Cardiac muscle cell (in vitro differentiated cells and primary cell): ENCODE results near the gene DENND6B. TPM values are rescaled to one million over a fixed set of nuclear protein-coding genes. Genes with fewer than 3 reads are reported as not detected.
"Not testable (repeated sequence)": the region's sequence is repeated elsewhere in the genome, so short reads cannot be mapped to it uniquely, and the experiment has no call there.

Experiments
- DNase-seq, 2 donors: peaks; one replicate each; pipeline versions ENCODE4 v3.0.0 to v3.0.0-alpha.2; 2010 to 2017; ENCODE audit warnings: low read depth in 1 of 2, low spot score in 1 of 2
- H3K27ac ChIP-seq: fragments of 200-600 bp; sonication (generic); 2 replicates; pipeline ENCODE4 v1.5.1; 2016
- H3K27me3 ChIP-seq: fragments of 200-600 bp; sonication (generic); 2 replicates; pipeline ENCODE4 v1.6.0; 2016; ENCODE audit warnings: control low read depth
- H3K36me3 ChIP-seq: fragments of 200-600 bp; sonication (generic); 2 replicates; pipeline ENCODE4 v1.5.1; 2016; ENCODE audit warnings: control low read depth
- H3K4me1 ChIP-seq: fragments of 200-600 bp; sonication (generic); 2 replicates; pipeline ENCODE4 v1.8.1; 2017; ENCODE audit warnings: low read depth, mild to moderate bottlenecking, mixed run types
- H3K4me3 ChIP-seq: fragments of 200-600 bp; sonication (generic); 2 replicates; pipeline ENCODE4 v1.5.1; 2016; ENCODE audit warnings: mild to moderate bottlenecking
- H3K9me3 ChIP-seq: fragments of 200-600 bp; sonication (generic); 2 replicates; pipeline ENCODE4 v1.5.1; 2017; ENCODE audit warnings: low read depth, mild to moderate bottlenecking, control low read depth
- polyA plus RNA-seq: library from polyadenylated mRNA; unstranded; fragments of >200 nt; fragmentation: Nextera tagmentation; extraction: Ambion mirVana; gene quantifications from 2 replicates; pipeline ENCODE4 v1.2.1, GENCODE V29; 2016
- total RNA-seq: library from RNA; depleted of rRNA; stranded (reverse); fragments of >200 nt; gene quantifications from 2 replicates; pipeline ENCODE4 v1.2.3, GENCODE V29; 2016
- TF ChIP-seq, protein P1 (sequence below): IDR thresholded peaks from 2 replicates; pipeline ENCODE4 v1.5.1; 2012; ENCODE audit warnings: low read depth, mild to moderate bottlenecking, low read length

DENND6B gene
- total and polyA plus RNA-seq, 2 experiments from 2014 or later = 7.0 to 13.3 TPM

DNA sequence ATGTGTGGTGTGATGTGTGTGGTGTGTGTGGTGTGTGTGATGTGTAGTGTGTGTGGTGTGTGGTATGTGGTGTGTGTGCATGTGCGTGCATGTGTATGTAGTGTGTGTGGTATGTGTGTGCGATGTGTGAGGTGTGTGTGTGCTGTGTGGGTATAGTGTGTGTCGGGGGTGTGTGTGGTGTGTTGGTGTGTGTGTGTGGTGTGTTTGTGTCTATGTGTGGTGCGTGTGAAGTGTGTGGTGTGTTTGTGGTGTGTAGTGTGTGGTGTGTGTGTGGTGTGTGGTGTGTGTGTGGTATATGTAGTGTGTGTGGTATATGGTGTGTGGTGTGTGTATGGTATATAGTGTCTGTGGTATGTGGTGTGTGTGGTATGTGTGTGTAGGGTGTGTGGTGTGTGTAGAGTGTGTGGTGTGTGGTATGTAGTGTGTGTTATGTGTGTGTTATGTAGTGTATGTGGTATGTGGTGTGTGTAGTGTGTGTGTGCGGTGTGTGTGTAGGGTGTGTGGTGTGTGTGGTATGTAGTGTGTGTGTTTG is 11.3 kb upstream of the DENND6B start:
- Histone ChIP-seq H3K36me3 (no peaks in the 10 kb centered on the region), H3K27ac (no peak overlapping the region), H3K27me3 (no peaks in the 10 kb centered on the region), H3K4me1 (no peaks in the 10 kb centered on the region), H3K9me3 (no peaks in the 10 kb centered on the region), H3K4me3 (no peak overlapping the region)
- DNase-seq = no peak
- TF ChIP-seq, protein P1, sequence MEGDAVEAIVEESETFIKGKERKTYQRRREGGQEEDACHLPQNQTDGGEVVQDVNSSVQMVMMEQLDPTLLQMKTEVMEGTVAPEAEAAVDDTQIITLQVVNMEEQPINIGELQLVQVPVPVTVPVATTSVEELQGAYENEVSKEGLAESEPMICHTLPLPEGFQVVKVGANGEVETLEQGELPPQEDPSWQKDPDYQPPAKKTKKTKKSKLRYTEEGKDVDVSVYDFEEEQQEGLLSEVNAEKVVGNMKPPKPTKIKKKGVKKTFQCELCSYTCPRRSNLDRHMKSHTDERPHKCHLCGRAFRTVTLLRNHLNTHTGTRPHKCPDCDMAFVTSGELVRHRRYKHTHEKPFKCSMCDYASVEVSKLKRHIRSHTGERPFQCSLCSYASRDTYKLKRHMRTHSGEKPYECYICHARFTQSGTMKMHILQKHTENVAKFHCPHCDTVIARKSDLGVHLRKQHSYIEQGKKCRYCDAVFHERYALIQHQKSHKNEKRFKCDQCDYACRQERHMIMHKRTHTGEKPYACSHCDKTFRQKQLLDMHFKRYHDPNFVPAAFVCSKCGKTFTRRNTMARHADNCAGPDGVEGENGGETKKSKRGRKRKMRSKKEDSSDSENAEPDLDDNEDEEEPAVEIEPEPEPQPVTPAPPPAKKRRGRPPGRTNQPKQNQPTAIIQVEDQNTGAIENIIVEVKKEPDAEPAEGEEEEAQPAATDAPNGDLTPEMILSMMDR = no peak

DNA sequence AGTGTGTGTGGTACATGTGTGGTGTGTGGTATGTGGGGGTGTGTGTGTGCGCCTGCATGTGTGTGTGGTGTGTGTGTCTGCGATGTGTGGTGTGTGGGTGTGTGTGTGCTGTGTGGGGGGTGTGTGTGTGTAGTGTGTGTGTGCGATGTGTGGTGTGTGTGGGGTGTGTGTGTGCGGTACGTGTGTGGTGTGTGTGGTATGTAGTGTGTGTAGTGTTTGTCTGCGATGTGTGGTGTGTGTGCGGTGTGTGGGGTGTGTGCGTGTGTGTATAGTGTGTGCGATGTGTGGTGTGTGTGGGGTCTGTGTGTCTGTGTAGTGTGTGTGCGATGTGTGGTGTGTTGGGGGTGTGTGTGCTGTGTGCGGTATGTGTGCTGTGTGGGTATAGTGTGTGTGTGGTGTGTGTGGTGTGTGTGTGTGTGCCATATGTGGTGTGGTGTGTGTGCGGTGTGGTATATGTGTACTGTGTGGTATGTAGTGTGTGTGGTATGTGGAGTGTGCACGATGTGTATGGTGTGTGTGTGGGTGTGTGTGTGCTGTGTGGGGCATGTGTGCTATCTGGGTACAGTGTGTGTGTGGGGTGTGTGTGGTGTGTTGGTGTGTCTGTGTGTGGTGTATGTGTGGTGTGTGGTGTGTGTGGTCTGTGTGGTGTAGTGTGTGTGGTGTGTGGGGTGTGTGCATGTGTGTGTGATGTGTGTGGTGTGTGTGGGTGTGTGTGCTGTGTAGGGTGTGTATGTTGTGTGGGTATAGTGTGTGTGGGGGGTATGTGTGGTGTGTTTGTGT is 10.6 kb upstream of the DENND6B start:
- Histone ChIP-seq H3K27ac (no peak overlapping the region), H3K27me3 (no peaks in the 10 kb centered on the region), H3K9me3 (no peaks in the 10 kb centered on the region), H3K4me3 (no peak overlapping the region), H3K36me3 (no peaks in the 10 kb centered on the region), H3K4me1 (no peaks in the 10 kb centered on the region)
- DNase-seq = no peak
- TF ChIP-seq, protein P1 = no peak

DNA sequence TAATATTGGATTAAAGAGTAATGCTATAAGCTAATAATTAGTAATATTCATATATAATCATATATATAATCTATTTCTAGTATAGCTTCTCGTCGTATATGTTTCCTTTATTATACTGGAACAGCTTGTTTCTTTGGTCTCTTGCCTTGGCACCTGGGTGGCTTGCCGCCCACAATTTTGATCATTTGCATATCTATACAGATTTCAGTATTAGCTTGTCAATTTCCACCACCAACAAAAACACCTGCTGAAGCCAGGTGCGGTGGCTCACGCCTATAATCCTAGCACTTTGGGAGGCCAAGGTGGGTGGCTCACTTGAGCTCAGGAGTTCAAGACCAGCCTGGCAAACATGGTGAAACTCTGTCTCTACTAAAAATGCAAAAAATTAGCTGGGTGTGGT is 7.6 kb upstream of the DENND6B start:
- not testable (repeated sequence) for H3K27ac ChIP-seq, H3K36me3 ChIP-seq

DNA sequence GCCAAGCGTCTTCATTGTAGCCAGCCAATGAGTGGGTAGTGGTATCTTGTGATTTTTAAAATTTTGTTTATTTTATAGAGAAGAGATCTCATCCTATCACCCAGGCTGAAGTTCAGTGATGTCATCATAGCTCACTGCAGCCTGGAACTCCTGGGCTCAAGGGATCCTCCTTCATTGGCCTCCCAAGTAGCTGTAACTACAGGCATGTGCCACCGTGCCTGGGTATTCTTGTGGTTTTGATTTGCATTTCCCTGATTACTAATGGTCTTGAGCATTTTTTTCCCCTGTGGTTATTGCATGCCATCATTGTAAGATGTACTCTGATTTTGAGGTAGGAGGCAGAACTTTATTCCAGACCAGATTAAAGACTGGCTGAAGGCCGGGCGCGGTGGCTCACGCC is 2.4 kb upstream of the DENND6B start:
- TF ChIP-seq, protein P1 = no peak
- Histone ChIP-seq H3K9me3 (no peaks in the 10 kb centered on the region), H3K4me1 (peaks cover 4% of the 10 kb centered on the region), H3K4me3 (no peak overlapping the region), H3K27ac (no peak overlapping the region), H3K36me3 (no peaks in the 10 kb centered on the region), H3K27me3 (peaks cover 5% of the 10 kb centered on the region)
- peak in 1 of 2 donors; percentile 24 for DNase-seq

More for the DNA sequence above, 7.6 kb upstream of the DENND6B start:
- not testable (repeated sequence) for H3K4me3 ChIP-seq, H3K4me1 ChIP-seq, DNase-seq, H3K27me3 ChIP-seq, H3K9me3 ChIP-seq

DNA sequence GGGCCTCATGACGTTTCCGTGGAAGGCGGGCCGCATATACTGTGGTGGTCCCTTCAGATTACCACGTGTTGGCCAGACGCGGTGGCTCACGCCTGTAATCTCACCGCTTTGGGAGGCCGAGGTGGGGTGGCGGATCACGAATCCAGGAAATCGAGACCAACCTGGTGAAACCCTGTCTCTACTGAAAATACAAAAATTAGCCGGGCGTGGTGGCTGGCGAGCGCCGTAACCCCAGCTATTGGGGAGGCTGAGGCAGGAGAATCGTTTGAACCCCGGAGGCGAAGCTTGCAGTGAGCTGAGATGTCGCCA is 853 bp upstream of the DENND6B start:
- DNase-seq = no peak

More for the DNA sequence above, 853 bp upstream of the DENND6B start:
- Histone ChIP-seq H3K36me3 (no peaks in the 10 kb centered on the region), H3K4me3 (peak overlapping the region; percentile 91), H3K27ac (no peak overlapping the region), H3K9me3 (no peaks in the 10 kb centered on the region), H3K27me3 (peaks cover 5% of the 10 kb centered on the region), H3K4me1 (peaks cover 4% of the 10 kb centered on the region)
- TF ChIP-seq, protein P1 = no peak
